ENCODE measurements around the gene SYNC. TPM values are rescaled to one million over a fixed set of nuclear protein-coding genes. Genes with fewer than 3 reads are reported as not detected.
A peak's percentile ranks its signal among the peaks of the same experiment; 100 is the strongest.

The SYNC gene
- total RNA-seq, 2 experiments from 2014 or later: not detected

DNA sequence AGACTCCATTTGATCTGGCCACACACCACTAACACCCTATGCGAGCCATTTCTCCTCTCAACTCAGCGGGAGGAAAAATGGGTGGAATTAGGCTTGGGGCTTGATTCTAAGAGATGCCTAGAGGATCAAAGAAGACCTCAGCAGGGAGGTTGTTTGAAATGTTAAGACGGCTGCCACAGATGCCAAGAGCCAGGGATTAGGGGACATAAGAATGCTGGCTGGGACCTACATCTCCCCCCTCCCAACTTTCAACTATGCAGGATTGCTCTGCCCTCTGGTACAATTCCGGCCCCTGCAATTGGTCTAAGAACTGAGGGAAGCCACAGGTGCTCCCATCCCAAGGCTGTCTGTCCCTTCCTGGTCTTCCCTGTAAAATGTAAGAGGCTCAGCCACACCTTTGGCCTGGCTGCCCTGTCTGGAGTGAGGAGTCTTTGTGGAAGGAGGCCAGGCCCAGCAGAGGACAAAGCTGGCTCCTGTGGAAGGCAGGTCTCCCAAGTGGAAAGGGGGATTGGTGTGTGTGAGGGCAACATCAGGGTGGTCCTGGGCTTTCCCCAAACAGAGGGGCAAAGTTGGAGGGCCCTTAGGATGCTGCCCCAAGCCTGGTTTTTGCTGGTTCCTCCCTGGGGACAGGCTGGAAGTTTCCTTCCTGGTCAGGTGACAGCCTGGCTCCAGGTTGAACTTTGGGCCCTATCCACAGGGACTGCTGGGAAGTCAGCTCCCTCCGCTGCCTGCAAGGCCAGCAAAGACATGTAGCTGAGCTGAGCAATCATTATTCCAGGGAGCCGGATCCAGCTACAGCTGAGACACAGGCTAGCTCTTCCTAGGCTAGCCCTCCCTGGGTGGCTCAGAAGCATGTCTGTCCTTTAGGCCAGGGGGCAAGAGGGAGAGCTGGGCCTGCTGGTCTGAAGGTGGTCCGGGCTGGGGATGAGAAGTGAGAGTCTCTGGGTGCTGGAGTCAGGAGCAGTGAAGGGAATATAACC, 34.5 kb upstream of the SYNC start:
- no peaks in the 10 kb centered on the region for H3K4me1 Mint-ChIP-seq
- no peaks in the 10 kb centered on the region for H3K9me3 Mint-ChIP-seq
- no peak overlapping the region for H3K27ac Mint-ChIP-seq
- peaks cover 13% of the 10 kb centered on the region for H3K27me3 Mint-ChIP-seq
- no peak for DNase-seq
- H3K4me3 Mint-ChIP-seq: no peak overlapping the region
- ATAC-seq (ENCODE audit: low read depth): no peak
- POLR2A ChIA-PET: no interaction called here
- no peaks in the 10 kb centered on the region for H3K36me3 Mint-ChIP-seq

DNA sequence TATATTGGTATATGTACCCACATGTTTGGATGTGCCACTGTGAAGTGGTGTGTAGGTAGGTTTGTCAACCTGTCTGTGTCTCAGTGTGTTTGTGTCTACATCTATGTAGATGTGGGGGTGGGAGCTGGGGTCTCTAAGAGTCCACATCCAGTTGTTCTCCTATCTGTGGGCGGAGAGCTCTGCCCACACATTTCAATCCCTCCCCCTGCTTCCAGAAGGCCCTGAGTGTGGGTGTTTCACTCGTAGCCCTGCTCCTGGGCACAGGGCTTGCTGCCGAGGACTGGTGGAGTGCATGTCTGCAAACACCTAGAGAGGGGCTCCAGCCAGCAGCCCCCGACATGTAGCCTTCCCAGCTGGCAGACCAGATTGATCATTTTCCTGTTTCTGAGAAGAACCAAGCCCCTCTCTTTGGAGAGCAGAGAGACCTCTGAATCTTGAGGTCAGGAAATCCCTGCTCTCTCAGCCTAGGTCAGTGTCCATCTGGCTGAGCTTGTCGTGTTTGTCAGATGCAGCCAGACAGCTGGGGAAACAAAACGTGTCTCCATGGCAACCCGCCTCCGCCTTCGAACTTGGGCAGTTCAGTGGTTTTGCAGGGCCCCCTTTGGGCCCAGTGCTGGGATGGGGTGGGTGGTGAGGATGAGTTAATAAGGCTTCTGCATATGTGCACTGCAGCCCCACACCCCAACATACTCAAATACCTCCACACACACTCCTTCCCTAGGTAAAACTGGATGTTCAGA, 31.2 kb upstream of the SYNC start:
- no peaks in the 10 kb centered on the region for H3K36me3 Mint-ChIP-seq
- H3K9me3 Mint-ChIP-seq: no peaks in the 10 kb centered on the region
- H3K4me1 Mint-ChIP-seq: peaks cover 6% of the 10 kb centered on the region
- POLR2A ChIA-PET: no interaction called here
- H3K4me3 Mint-ChIP-seq: no peak overlapping the region
- ATAC-seq (ENCODE audit: low read depth): no peak
- no peaks in the 10 kb centered on the region for H3K27me3 Mint-ChIP-seq
- H3K27ac Mint-ChIP-seq: no peak overlapping the region
- DNase-seq: no peak

DNA sequence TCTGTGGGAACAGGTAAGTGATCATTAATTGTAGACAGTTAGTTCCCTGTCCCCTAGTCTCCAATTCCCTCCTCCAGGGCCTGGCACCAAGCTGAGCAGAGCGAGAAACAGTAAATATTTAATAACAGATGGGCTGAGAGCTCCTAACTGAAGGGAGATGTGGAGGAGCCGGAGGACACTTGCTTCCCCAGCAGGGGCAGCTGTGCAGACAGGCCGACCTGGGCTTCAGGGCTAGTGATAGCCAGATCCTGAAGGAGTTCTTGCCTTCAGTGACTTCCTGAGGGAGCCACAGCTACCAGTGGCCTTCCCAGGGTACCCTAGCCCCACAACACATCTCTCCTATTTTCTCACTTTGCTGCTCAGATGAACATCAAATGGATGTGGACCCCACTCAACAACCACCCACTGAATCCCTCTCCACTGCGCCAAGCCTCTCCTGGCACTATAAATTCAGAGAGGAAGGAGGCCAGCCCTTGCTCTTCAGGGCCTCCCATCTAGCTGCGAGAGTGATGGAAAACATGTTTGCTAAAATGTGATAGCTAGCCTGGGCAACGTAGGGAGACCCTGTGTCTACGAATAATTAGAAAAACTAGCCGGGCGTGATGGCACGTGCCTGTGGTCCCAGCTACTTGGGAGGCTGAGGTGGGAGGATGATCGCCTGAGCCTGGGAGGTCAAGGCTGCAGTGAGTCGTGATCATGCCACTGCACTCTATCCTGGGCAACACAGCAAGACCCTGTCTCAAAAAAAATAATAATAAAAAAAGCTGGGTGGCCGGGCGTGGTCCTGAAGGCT, 26.9 kb upstream of the SYNC start:
- Mint-ChIP-seq H3K4me3 (no peak overlapping the region), H3K27ac (no peak overlapping the region), H3K36me3 (no peaks in the 10 kb centered on the region), H3K4me1 (peaks cover 16% of the 10 kb centered on the region), H3K27me3 (peaks cover 11% of the 10 kb centered on the region), H3K9me3 (no peaks in the 10 kb centered on the region)
- ATAC-seq (ENCODE audit: low read depth): no peak
- POLR2A ChIA-PET: no interaction called here
- no peak for DNase-seq

DNA sequence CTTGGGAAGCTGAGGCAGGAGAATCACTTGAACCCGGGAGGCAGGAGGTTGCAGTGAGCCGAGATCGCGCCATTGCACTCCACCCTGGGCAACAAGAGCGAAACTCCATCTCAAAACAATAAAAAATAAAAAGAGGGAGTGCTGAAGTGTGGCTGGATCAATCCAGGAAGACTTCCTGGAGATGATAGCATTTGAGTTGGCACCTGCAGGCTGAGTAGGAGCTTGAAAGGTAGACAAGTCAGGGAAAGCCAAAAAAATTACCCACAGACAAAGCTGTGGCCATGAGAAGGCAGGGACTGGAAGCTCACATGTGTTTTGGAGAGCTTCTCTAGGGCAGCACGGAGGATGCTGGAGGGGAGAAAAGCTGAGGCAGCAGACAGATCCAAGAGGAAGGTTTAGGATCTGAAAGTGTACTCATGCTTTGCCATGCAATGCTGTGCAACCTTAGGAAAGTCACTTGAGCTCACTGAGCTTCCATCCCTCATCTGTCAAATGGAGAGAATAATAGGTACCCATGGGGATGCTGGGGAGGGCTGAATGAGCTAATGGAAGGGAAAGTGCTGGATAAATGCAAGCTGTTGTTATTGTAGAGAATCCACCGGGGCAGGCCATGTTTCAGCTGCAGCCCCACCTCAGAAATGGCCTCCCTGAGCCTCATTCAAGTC, 26.0 kb upstream of the SYNC start:
- Mint-ChIP-seq H3K27ac (no peak overlapping the region), H3K4me3 (no peak overlapping the region), H3K9me3 (no peaks in the 10 kb centered on the region), H3K4me1 (peaks cover 16% of the 10 kb centered on the region), H3K27me3 (peaks cover 12% of the 10 kb centered on the region), H3K36me3 (no peaks in the 10 kb centered on the region)
- POLR2A ChIA-PET: no interaction called here
- ATAC-seq (ENCODE audit: low read depth) (no peak), DNase-seq (no peak)

DNA sequence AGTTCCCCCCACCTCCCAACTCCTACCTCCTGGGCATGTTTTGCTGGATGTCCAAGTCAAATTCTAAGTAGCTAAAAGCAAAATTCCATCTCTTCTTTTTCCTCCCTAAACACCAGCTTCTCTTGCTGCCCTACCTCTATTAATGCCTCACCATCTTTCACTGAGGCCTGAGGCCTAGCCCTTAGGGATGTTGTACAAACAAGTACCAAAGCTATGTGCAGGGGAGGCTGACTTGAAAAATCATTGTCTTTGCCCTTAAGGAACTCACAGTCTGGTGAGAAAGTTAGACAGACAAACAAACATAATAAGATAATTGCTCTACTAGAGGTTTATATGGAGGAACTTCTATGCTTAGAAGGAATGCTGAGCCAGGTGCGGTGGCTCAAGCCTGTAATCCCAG, 25.3 kb upstream of the SYNC start:
- ATAC-seq (ENCODE audit: low read depth): no peak
- no peak for DNase-seq
- Mint-ChIP-seq H3K36me3 (no peaks in the 10 kb centered on the region), H3K9me3 (no peaks in the 10 kb centered on the region), H3K27me3 (peaks cover 13% of the 10 kb centered on the region), H3K27ac (no peak overlapping the region), H3K4me3 (no peak overlapping the region), H3K4me1 (peaks cover 16% of the 10 kb centered on the region)
- POLR2A ChIA-PET: interaction anchor here (0.6 to 0.7 kb wide), 2 partner anchors 9 to 707 kb away, joined by 3 read pairs; no protein-coding TSS in a partner anchor

DNA sequence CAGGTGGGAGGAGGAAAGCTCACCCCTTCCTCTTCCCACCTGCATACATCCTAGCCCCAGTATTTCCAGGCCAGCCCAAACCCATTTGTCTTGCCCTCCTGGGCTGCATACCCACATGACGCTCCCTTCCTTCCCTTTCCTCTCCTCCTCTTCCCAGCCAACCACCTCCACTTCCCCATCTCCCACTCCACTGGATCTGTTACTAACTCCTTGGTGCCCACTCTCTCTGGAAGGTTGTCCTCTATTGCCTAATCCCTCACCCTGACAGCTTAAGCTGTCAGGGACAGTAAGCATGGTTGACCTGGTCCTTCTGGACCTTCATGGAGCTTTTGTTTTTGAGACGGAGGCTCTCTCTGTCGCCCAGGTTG, 23.0 kb upstream of the SYNC start:
- no peaks in the 10 kb centered on the region for H3K36me3 Mint-ChIP-seq
- DNase-seq (no peak), ATAC-seq (ENCODE audit: low read depth) (no peak)
- no peak overlapping the region for H3K4me3 Mint-ChIP-seq
- peaks cover 22% of the 10 kb centered on the region for H3K27me3 Mint-ChIP-seq
- POLR2A ChIA-PET: interaction anchor here (0.6 kb wide), 1 partner anchor 299 kb away, joined by 3 read pairs; no protein-coding TSS in a partner anchor
- H3K9me3 Mint-ChIP-seq: no peaks in the 10 kb centered on the region
- H3K27ac Mint-ChIP-seq: no peak overlapping the region
- peaks cover 12% of the 10 kb centered on the region for H3K4me1 Mint-ChIP-seq

DNA sequence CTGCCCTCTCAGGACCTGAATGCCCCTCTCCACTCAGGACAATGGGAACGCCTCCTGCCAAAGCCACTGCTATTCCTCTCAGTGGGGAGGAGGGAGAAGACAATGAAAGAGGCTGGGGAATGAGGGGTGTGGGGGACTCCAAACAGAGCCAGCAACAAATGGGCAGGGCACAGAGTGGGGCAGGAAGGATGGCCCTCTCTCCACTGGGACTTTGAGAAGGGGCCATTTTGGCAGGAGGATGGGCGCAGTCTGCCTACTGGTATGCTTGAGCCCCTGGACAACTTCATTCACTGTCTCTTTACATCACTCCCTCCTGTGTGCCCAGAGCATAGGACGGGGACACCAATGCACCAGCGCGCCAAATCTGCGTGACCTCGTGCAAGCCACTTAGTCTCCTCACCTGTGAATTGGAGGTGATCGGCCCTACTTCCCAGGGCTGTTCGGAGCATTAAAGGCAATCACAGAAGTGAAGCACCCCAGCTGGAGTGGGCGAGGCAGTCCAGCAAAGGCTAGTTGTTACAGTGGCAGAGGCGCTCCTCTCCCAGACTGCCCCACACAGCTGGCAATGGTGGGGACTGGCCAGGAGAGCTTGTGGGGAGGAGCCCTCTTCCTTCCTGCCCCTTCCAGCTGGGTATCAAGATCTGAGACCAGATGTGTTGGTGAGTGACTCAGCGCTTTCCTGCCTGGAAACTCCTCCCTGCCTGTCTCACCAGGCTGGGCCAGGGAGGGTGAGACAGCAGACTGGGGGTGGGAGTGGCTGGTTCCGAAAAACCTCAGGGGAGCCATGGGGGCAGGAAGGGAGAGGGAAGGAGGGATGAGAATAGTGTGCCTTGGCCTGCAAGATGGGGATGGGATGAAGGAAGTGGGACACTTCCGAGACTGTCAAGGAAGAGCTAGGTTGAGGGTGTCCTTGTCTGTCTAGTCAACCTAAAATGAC, 22.4 kb upstream of the SYNC start:
- peaks cover 22% of the 10 kb centered on the region for H3K27me3 Mint-ChIP-seq
- POLR2A ChIA-PET: interaction anchor here (0.6 kb wide), 1 partner anchor 300 kb away, joined by 3 read pairs; no protein-coding TSS in a partner anchor
- peak; percentile 61 for ATAC-seq (ENCODE audit: low read depth)
- H3K36me3 Mint-ChIP-seq: no peaks in the 10 kb centered on the region
- DNase-seq: no peak
- H3K9me3 Mint-ChIP-seq: no peaks in the 10 kb centered on the region
- H3K4me1 Mint-ChIP-seq: peaks cover 11% of the 10 kb centered on the region
- H3K27ac Mint-ChIP-seq: peak overlapping the region; percentile 58
- peak overlapping the region; percentile 40 for H3K4me3 Mint-ChIP-seq

DNA sequence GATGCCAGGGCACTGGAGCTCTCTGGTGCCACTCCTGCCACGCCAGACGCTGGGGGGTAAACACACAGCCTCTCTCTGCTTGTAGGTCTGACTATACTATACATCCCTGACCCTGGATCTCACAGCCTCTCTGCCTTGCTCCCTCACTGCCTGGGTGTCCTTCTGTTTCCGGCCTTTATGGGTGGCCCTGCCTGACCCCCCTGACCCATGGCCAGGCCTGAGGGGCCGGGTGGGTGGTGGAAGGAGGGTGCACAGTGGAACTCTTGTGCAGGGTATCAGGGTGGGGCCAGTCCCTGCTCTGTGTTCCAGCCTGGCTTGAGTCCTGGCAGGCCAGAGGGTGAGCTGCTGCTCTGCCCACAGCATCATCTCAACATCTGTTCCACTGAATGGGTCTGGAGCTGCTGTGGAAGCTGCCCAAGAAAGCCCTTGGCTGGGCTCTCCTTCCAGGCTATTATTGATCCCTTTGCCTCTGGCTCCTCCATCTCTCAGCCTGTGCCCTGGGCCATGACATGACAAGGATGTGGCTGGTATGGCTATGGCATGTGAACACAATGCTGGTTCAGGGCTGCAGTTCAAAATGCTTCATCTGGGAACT, 17.2 kb upstream of the SYNC start:
- no peak overlapping the region for H3K4me3 Mint-ChIP-seq

DNA sequence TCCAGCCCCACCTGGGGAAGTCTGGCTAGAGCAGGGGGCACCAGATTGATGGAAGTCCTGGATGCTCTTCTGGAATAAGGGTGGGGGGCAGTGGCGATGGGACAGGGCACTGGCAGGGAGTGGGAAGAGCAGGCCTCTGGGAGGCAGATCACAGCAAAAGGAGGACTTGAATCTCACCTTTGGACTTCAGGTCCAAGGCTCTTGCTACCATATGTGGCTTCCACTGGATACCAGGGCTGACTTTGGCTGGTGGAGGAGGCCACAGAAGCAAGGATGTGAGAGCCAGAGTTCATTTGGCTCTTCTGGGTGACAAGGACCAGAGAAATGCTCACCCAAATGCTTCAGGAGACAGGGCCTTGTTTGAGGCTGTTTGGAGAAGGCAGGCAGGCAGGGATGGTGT, 16.0 kb upstream of the SYNC start:
- Mint-ChIP-seq H3K4me1 (peaks cover 4% of the 10 kb centered on the region), H3K36me3 (no peaks in the 10 kb centered on the region), H3K27ac (no peak overlapping the region), H3K27me3 (peaks cover 10% of the 10 kb centered on the region), H3K9me3 (no peaks in the 10 kb centered on the region), H3K4me3 (no peak overlapping the region)
- POLR2A ChIA-PET: interaction anchor here (0.6 kb wide), 1 partner anchor 9 kb away, joined by 3 read pairs; no protein-coding TSS in a partner anchor
- ATAC-seq (ENCODE audit: low read depth) (no peak), DNase-seq (no peak)

More for the DNA sequence above, 17.2 kb upstream of the SYNC start:
- peaks cover 14% of the 10 kb centered on the region for H3K27me3 Mint-ChIP-seq
- H3K9me3 Mint-ChIP-seq: no peaks in the 10 kb centered on the region
- no peaks in the 10 kb centered on the region for H3K36me3 Mint-ChIP-seq
- POLR2A ChIA-PET: no interaction called here
- H3K4me1 Mint-ChIP-seq: peaks cover 5% of the 10 kb centered on the region
- no peak overlapping the region for H3K27ac Mint-ChIP-seq
- ATAC-seq (ENCODE audit: low read depth) (no peak), DNase-seq (no peak)

DNA sequence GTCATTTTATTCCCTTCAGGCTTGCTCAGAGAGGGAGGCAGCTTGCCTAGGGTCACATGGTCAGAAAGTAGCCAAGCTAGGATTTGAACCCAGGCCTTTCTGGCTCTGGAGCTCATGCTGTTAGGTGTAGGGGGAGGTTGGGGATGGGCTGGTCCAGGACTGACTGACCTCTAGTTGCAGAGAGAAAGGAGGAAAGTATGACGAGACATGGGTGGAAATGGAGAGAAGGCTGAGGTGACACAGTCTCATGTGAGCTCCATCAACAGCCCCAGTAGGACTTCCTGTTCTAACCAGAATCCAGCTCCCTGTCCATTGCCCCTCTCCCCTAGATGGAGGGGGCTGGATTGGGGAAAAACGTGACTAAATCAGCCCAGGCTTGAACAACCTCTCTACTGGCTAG, 15.5 kb upstream of the SYNC start:
- Mint-ChIP-seq H3K27ac (no peak overlapping the region), H3K4me1 (peaks cover 4% of the 10 kb centered on the region), H3K9me3 (no peaks in the 10 kb centered on the region), H3K27me3 (peaks cover 12% of the 10 kb centered on the region), H3K4me3 (no peak overlapping the region), H3K36me3 (no peaks in the 10 kb centered on the region)
- no peak for DNase-seq
- POLR2A ChIA-PET: no interaction called here
- no peak for ATAC-seq (ENCODE audit: low read depth)

DNA sequence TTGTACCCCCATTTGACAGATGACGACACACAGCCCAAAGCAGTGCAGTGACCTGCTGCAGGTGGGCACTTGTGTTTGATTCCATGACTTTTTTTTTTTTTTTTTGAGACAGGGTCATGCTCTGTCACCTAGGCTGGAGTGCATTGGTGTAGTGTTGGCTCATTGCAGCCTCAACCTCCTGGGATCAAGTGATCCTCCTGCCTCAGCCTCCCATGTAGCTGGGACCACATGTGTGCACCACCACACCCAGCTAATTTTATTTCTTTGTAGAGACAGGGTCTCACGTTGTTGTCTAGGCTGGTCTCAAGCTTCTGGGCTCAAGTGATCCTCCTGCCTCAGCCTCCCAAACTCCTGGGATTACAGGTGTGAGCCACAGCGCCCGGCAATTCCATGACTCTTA, 14.9 kb upstream of the SYNC start:
- H3K4me1 Mint-ChIP-seq: peaks cover 4% of the 10 kb centered on the region
- ATAC-seq (ENCODE audit: low read depth) (no peak), DNase-seq (no peak)
- no peaks in the 10 kb centered on the region for H3K9me3 Mint-ChIP-seq
- POLR2A ChIA-PET: interaction anchor here (1.1 kb wide), 1 partner anchor 56 kb away, joined by 3 read pairs; no protein-coding TSS in a partner anchor
- H3K36me3 Mint-ChIP-seq: no peaks in the 10 kb centered on the region
- H3K4me3 Mint-ChIP-seq: no peak overlapping the region
- peaks cover 8% of the 10 kb centered on the region for H3K27me3 Mint-ChIP-seq
- no peak overlapping the region for H3K27ac Mint-ChIP-seq
